GM19395 (cell line): ENCODE data around the gene SCN3B.

ENCODE experiments used
- ATAC-seq: cut with Tn5 transposase; IDR thresholded peaks from one replicate; pipeline ENCODE4 v1.9.1; 2021; ENCODE audit warnings: mild to moderate bottlenecking, moderate library complexity; ENCODE audit not compliant: unreplicated experiment

Gene SCN3B, protein sequence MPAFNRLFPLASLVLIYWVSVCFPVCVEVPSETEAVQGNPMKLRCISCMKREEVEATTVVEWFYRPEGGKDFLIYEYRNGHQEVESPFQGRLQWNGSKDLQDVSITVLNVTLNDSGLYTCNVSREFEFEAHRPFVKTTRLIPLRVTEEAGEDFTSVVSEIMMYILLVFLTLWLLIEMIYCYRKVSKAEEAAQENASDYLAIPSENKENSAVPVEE

GRCh38 chr11:123654566-123655081 lies at the start of gene SCN3B:
Gene SCN3B (minus strand): TSS chr11:123654624. CDS start chr11:123653801, 823 bp downstream.
- ATAC-seq = no peak

GRCh38 chr11:123702696-123703095 lies 48.3 kb upstream of the SCN3B start:
- no peak for ATAC-seq

- ATAC-seq = no peak
Measured at GRCh38 chr11:123702139-123702538, 47.7 kb upstream of the SCN3B start.

GRCh38 chr11:123700772-123701171 lies 46.3 kb upstream of the SCN3B start:
- ATAC-seq = no peak

GRCh38 chr11:123698546-123699127 lies 44.2 kb upstream of the SCN3B start:
- ATAC-seq = no peak

GRCh38 chr11:123696183-123696582 lies 41.8 kb upstream of the SCN3B start:
- no peak for ATAC-seq

- no peak for ATAC-seq
Measured at GRCh38 chr11:123695231-123695630, 40.8 kb upstream of the SCN3B start.

- no peak for ATAC-seq
Measured at GRCh38 chr11:123694551-123694950, 40.1 kb upstream of the SCN3B start.

DNA sequence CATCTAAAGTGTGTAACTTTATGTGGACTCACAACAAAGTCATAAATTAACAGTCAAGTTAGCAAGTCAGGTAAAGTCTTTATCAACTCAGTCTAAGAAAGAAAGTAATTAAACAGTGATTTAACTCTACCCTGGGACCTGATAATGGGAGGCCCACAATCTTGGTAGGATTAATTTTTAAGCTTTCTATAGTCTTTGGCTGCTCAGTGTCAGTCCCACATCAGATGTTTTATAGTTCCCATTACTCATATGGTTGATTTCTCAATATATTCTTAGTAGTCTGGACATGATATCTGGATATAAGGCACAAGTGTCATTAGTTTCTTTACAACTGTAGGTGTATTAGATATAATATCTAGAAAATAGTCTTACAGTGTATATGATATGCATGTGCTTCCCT lies 38.5 kb upstream of the SCN3B start:
- no peak for ATAC-seq

- no peak for ATAC-seq
Measured at GRCh38 chr11:123690485-123690884, 36.1 kb upstream of the SCN3B start.

DNA sequence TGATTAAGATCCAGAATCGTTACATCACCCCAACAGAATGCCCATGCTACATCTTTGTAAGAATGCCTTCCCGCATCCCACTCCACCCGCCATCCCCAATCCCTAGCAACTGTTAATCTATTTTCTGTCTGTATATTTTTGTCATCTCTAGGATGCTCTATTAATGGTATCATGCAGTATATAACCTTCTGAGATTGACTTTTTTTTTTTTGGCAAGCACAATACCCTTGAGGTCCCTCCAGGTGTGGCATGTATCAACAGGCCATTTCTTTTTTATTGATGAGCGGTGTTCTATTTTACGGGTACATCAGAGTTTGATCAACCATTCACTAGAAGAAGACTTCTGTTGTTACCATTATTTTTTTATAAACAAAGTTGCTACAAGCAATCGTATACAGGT lies 30.2 kb upstream of the SCN3B start:
- ATAC-seq = no peak

GRCh38 chr11:123683428-123684170 lies 29.2 kb upstream of the SCN3B start:
- ATAC-seq = no peak

DNA sequence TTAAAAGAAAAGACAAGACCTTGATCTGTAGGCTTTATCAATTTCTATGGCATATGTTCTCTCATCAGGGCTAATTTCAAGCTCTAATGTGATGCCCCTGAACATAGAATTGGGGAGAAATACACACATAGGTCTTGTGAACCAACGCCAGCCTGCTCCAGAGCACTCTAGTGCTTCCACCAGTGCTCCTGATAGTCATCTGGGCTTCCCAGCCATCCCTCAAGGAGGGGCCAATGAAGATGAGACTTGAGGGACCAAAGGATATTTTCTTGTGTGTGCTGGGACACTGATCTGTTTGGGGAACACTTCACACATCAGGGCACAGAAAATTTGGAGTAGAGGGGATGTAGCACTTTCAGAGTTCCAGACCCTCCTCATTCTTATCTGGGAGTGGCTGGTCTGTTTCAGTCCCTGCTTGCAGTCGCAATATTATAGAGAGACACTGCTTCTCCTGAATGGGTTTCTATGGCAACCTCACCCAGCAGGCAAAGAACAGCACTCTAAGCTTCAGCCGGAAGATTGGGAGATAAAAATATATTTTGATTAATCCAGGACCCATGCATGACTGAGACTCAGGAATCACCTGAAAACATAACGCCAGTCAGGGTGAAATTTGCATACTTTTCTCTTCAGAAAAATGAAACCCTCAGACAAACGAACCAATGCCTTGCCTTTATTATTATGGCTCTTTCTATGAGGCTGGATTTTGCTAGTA lies 28.4 kb upstream of the SCN3B start:
- ATAC-seq = no peak

GRCh38 chr11:123681030-123681429 lies 26.6 kb upstream of the SCN3B start:
- ATAC-seq = no peak

GRCh38 chr11:123678246-123678645 lies 23.8 kb upstream of the SCN3B start:
- ATAC-seq = no peak

GRCh38 chr11:123677510-123677909 lies 23.1 kb upstream of the SCN3B start:
- no peak for ATAC-seq

- ATAC-seq = no peak
Measured at GRCh38 chr11:123674297-123674696, 19.9 kb upstream of the SCN3B start.

GRCh38 chr11:123672568-123672967 lies 18.1 kb upstream of the SCN3B start:
- no peak for ATAC-seq

- no peak for ATAC-seq
Measured at GRCh38 chr11:123671534-123671933, 17.1 kb upstream of the SCN3B start.

- ATAC-seq = no peak
Measured at GRCh38 chr11:123670081-123670480, 15.7 kb upstream of the SCN3B start.

DNA sequence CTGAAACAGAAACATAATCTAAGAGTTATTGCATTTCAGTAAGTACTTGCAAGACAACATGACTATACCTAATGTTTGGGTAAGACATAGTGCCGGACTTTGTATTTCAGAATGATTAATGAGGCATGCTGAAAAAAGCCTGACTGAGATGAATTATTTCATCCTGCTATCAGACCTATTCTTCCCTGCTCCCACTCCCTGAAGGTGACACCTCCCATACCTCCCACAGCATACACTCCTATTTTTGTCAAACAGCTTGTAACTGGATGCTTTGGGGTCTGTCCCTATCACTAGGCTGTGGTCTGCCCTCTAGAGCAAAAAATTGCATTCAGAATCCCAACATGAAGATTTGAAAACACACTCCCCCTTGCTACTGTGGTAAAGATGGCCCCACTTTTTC lies 10.9 kb upstream of the SCN3B start:
- ATAC-seq = no peak
